Central memory CD8-positive, alpha-beta T cell (primary cell): ENCODE data around the gene ARHGAP29.

Experiments used
- ATAC-seq: fragments of 150-1000 bp; cut with Tn5 transposase; replicated peaks from 2 replicates; pipeline ENCODE4 v1.10.0; 2022; ENCODE audit warnings: mild to moderate bottlenecking, moderate FRiP score, moderate number of reproducible peaks; ENCODE audit not compliant: poor library complexity, severe bottlenecking; ENCODE audit errors: extremely low read depth
- DNase-seq, 2 donors: peaks; one replicate each; pipeline ENCODE4 v3.0.0; 2021; ENCODE audit warnings: low spot score in 2 of 2
- H3K27ac Mint-ChIP-seq: one replicate; pipeline ENCODE4 v1.8.0; 2022; ENCODE audit warnings: low read depth, mild to moderate bottlenecking, moderate library complexity, mixed read lengths
- H3K27me3 Mint-ChIP-seq: one replicate; pipeline ENCODE4 v1.8.0; 2022; ENCODE audit warnings: mixed read lengths
- H3K36me3 Mint-ChIP-seq: one replicate; pipeline ENCODE4 v1.8.0; 2022; ENCODE audit warnings: mild to moderate bottlenecking, moderate library complexity, mixed read lengths; ENCODE audit not compliant: insufficient read depth
- H3K4me1 Mint-ChIP-seq: one replicate; pipeline ENCODE4 v1.8.0; 2022; ENCODE audit warnings: mixed read lengths
- H3K4me3 Mint-ChIP-seq: one replicate; pipeline ENCODE4 v1.8.0; 2022; ENCODE audit warnings: mild to moderate bottlenecking, moderate library complexity, mixed read lengths
- H3K9me3 Mint-ChIP-seq: one replicate; pipeline ENCODE4 v1.8.0; 2022; ENCODE audit warnings: mixed read lengths

Gene ARHGAP29

DNA sequence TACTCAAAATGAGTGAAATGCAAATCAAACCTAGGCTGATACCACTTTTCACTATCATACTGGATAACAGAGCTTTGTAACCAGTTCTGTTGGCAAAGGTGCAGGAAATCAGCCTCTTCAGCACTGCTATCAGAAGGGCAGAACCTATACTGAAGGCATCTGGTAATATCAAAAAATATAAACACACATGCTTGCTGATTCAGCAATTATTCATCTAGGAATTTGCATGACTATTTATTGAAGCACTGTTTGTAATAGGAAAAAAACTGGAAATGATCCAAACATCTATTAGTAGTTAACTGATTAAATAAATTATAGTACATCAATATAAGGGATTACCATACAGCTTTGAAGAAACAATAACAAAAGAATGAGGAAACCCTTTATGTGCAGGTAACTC lies 21.4 kb downstream of the ARHGAP29 start:
- ATAC-seq (no peak), DNase-seq (no peak)
- no peaks in the 10 kb centered on the region for H3K9me3 Mint-ChIP-seq
- no peaks in the 10 kb centered on the region for H3K4me1 Mint-ChIP-seq
- H3K27me3 Mint-ChIP-seq: peaks cover 10% of the 10 kb centered on the region
- H3K4me3 Mint-ChIP-seq: no peak overlapping the region
- H3K27ac Mint-ChIP-seq: no peak overlapping the region
- H3K36me3 Mint-ChIP-seq: no peaks in the 10 kb centered on the region

DNA sequence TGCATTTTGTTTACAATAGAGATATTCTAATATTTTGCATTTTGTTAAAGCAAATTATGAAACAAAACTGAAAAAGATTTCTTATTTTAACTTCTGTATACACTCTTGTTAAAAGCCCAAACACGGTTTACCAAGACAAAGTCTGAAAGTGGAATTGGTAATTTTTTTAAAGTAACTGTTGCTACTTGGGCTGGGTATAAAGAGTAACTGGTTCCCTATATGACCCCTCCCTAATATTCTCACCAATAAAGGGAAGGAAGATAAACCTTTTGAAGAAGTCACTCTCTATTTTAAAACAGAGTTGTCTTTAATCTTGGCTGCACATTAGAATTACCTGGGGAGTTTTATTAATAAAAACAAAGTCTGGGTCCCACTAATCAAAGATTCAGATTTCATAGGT lies 27.4 kb downstream of the ARHGAP29 start:
- Mint-ChIP-seq H3K27ac (no peak overlapping the region), H3K4me3 (no peak overlapping the region), H3K9me3 (no peaks in the 10 kb centered on the region), H3K4me1 (no peaks in the 10 kb centered on the region), H3K36me3 (no peaks in the 10 kb centered on the region), H3K27me3 (peaks cover 14% of the 10 kb centered on the region)
- DNase-seq: no peak
- ATAC-seq: no peak

DNA sequence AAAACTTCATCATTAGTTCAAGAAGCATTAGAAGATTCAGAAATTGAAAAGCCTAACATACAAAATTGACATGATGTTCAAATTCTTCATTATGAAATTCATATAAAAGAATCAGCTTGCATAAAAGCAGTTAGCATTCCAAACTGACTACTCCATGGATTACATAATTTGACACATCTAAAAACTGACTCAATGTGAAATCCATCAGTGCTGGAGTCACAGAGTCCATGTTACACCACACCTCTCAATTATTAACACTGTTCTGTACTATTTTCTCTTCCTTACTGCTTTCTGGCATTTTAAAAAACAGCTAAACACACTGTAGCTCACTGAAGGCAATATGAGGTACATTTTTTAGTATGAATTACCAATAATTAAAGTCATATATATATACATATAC lies 28.0 kb downstream of the ARHGAP29 start:
- no peak overlapping the region for H3K27ac Mint-ChIP-seq
- DNase-seq: no peak
- peaks cover 14% of the 10 kb centered on the region for H3K27me3 Mint-ChIP-seq
- H3K9me3 Mint-ChIP-seq: no peaks in the 10 kb centered on the region
- no peaks in the 10 kb centered on the region for H3K4me1 Mint-ChIP-seq
- ATAC-seq: no peak
- H3K4me3 Mint-ChIP-seq: no peak overlapping the region
- no peaks in the 10 kb centered on the region for H3K36me3 Mint-ChIP-seq

DNA sequence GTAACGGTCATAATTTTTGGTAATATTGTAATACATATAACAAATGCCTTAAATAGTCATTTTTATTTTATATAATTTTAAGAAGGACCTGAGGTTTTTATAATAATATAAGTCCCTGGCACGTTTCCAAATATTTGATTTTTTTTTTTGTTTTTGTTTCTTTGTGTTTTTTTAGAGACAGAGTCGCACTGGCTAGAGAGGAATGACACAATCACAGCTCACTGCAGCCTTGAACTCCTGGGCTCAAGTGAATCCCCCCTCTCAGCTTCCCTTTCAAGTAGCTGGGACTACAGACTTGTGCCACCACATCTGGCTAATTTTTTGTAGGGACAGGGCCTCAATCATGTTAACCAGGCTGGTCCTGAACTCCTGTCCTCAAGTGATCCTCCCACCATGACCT lies 29.7 kb downstream of the ARHGAP29 start:
- no peak for ATAC-seq
- DNase-seq: no peak
- peaks cover 14% of the 10 kb centered on the region for H3K27me3 Mint-ChIP-seq

DNA sequence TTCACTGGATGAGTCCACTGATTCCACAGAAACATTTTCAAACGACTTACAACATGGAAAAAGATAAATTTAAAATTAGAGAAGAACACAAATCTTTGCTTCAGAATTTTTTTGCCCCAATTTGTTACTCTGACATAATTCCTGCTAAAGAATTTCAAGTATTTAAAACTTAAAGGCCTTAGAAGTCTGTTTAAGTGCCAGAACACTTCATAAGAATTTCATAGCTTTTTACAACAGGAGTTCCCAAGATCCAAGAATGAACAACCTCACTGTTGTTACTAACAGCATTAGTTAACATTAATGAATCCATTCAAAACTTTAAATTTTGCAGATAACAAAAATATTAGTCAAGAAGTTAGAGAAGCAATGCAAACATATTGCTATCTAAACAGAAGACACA lies 31.7 kb downstream of the ARHGAP29 start:
- Mint-ChIP-seq H3K36me3 (no peaks in the 10 kb centered on the region), H3K27ac (no peak overlapping the region), H3K27me3 (peaks cover 14% of the 10 kb centered on the region), H3K9me3 (no peaks in the 10 kb centered on the region), H3K4me3 (no peak overlapping the region), H3K4me1 (no peaks in the 10 kb centered on the region)
- no peak for ATAC-seq
- no peak for DNase-seq

More for the DNA sequence above, 29.7 kb downstream of the ARHGAP29 start:
- Mint-ChIP-seq H3K27ac (no peak overlapping the region), H3K4me3 (no peak overlapping the region), H3K9me3 (no peaks in the 10 kb centered on the region), H3K36me3 (no peaks in the 10 kb centered on the region), H3K4me1 (no peaks in the 10 kb centered on the region)

DNA sequence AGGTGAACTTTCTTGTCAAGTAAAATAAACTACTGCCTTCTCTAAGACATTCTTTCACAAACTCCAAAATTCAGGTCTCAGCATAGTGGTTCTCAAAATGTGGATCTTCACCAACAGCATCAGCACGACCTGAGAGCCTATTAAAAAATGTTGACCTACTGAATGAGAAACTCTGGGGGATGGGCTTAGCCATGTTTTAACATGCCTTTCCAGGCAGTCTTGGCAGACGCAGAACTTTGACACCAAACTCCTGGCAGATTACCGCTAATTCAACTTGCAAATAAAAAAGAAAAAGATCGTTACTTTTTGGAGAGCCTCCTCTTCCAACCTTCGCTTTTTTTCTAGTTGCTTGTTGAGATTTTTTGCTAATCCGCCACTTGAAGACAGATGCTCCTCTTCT lies 35.1 kb downstream of the ARHGAP29 start:
- no peak for ATAC-seq

DNA sequence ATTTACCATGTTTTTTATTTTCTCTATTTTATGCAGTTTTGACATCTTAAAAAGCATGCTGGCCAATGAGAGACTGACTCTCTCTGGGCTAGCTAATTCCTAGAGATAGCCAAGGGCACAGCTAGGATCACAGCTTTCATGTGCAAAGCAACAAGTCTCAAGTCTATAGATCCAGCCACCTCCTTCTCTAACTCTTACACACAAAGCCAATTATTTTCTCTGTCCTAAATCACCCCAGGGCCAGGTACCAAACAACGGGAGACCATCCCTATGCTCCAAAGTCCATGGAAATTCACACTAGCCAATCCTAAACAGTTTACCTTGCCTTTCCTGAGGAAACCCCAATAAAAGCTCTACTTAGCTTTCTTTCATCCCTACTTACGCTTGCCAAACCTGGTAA lies 38.0 kb downstream of the ARHGAP29 start:
- H3K36me3 Mint-ChIP-seq: no peaks in the 10 kb centered on the region
- ATAC-seq (no peak), DNase-seq (no peak)
- H3K9me3 Mint-ChIP-seq: no peaks in the 10 kb centered on the region
- H3K4me3 Mint-ChIP-seq: no peak overlapping the region
- H3K4me1 Mint-ChIP-seq: no peaks in the 10 kb centered on the region
- peaks cover 29% of the 10 kb centered on the region for H3K27me3 Mint-ChIP-seq
- H3K27ac Mint-ChIP-seq: no peak overlapping the region

More for the DNA sequence above, 35.1 kb downstream of the ARHGAP29 start:
- H3K4me3 Mint-ChIP-seq: no peak overlapping the region
- H3K9me3 Mint-ChIP-seq: no peaks in the 10 kb centered on the region
- H3K27me3 Mint-ChIP-seq: peaks cover 22% of the 10 kb centered on the region
- no peaks in the 10 kb centered on the region for H3K4me1 Mint-ChIP-seq
- H3K36me3 Mint-ChIP-seq: no peaks in the 10 kb centered on the region
- DNase-seq: no peak
- H3K27ac Mint-ChIP-seq: no peak overlapping the region

DNA sequence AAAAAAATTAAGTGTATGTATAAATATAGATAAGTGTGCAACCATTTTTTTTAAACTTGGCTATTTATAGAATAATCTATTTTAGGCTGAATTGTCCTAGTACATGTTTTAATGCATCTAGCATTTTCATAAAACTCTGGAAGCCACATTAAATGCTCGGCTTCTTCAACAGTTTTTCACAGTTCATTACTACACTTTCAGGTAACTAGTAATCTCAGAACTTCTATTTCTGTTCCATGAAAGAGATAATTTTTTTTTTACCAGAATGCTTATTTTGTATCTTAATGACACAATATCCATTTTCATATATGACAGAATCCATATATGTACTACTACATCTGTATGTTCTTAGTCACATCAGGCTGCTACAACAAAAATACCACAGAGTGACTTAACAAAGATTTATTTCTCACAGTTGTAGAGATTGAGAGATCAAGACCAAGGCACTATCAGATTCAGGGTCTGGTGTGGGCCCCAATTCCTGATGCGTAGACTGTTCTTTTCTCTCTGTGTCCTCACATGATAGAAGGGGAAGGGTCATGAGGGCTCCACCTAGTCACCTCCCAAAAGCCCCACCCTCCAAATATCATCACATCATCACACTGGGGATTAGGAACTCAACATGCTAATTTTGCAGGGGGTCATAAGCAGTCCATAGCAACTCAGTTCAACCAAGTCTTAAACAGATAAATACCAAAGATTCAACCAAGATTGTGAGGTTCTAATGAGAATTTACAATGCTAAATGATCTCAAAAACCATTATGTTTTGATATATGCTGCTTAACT lies 43.1 kb downstream of the ARHGAP29 start:
- H3K4me3 Mint-ChIP-seq: no peak overlapping the region
- no peaks in the 10 kb centered on the region for H3K9me3 Mint-ChIP-seq
- H3K4me1 Mint-ChIP-seq: no peaks in the 10 kb centered on the region
- H3K36me3 Mint-ChIP-seq: no peaks in the 10 kb centered on the region
- peaks cover 50% of the 10 kb centered on the region for H3K27me3 Mint-ChIP-seq
- DNase-seq: no peak
- no peak overlapping the region for H3K27ac Mint-ChIP-seq
- no peak for ATAC-seq

DNA sequence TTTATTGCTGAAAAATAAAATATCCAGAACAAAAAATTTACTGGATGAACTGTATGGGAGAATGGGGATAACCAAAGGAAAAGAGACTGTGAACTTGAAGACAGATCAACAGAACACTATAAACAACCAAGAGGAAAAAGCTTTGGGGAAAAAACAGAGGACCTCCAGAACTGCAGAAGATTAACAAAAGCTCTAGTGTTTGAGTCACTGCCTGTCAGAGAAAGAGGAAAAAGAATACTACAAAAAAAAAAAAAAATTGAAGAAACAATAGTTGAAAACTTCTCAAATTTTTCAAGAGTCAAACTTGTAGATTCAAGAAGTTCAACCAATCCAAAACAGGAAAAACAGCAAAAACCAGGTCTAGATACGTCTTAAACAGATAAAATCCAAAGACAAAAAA lies 44.3 kb downstream of the ARHGAP29 start:
- H3K9me3 Mint-ChIP-seq: no peaks in the 10 kb centered on the region
- peaks cover 50% of the 10 kb centered on the region for H3K27me3 Mint-ChIP-seq
- ATAC-seq: no peak
- H3K4me1 Mint-ChIP-seq: no peaks in the 10 kb centered on the region
- H3K36me3 Mint-ChIP-seq: no peaks in the 10 kb centered on the region
- no peak overlapping the region for H3K27ac Mint-ChIP-seq
- H3K4me3 Mint-ChIP-seq: no peak overlapping the region
- no peak for DNase-seq

DNA sequence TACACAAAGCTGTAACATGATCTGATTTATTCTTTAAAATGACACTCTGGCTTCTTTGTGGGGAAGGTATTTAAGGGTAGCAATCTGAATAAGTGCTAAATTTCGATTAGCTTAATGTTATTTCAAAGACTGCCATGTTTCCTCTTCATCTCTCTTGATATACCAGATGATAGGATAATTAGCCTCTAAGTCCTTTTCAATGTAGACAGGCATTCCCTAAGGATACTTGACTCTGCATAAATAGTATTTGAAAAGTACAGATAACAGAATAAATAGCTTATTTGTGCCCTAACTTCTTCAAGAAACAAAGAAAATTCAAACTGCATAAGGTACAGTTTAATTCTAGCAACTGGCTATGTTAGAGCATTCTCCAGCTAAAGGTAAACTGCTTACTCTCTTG lies 46.2 kb downstream of the ARHGAP29 start:
- H3K27ac Mint-ChIP-seq: no peak overlapping the region
- peaks cover 41% of the 10 kb centered on the region for H3K27me3 Mint-ChIP-seq
- no peaks in the 10 kb centered on the region for H3K36me3 Mint-ChIP-seq
- no peak for DNase-seq
- no peak overlapping the region for H3K4me3 Mint-ChIP-seq
- H3K9me3 Mint-ChIP-seq: no peaks in the 10 kb centered on the region
- H3K4me1 Mint-ChIP-seq: no peaks in the 10 kb centered on the region
- no peak for ATAC-seq

DNA sequence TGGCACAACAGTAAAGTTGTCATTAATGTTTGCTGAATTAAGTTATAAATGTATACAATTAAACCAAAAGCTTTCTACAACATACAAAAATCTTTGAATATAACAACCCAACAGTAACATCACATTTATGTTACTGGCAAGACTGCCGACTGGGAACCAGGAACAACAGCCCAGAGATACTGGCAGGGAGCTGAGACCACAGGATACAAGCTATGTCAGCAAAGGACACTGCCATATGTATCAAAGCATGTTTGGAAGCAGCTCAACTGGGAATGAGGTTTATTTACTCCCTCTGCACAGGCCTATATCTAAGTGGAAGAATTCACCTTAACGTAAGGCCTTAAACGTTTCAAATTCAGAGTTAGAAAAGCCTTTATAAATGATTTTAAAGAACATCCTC lies 50.4 kb downstream of the ARHGAP29 start:
- H3K9me3 Mint-ChIP-seq: no peaks in the 10 kb centered on the region
- no peaks in the 10 kb centered on the region for H3K36me3 Mint-ChIP-seq
- DNase-seq (no peak), ATAC-seq (no peak)
- no peak overlapping the region for H3K27ac Mint-ChIP-seq
- no peak overlapping the region for H3K4me3 Mint-ChIP-seq
- H3K4me1 Mint-ChIP-seq: no peaks in the 10 kb centered on the region
- peaks cover 45% of the 10 kb centered on the region for H3K27me3 Mint-ChIP-seq

DNA sequence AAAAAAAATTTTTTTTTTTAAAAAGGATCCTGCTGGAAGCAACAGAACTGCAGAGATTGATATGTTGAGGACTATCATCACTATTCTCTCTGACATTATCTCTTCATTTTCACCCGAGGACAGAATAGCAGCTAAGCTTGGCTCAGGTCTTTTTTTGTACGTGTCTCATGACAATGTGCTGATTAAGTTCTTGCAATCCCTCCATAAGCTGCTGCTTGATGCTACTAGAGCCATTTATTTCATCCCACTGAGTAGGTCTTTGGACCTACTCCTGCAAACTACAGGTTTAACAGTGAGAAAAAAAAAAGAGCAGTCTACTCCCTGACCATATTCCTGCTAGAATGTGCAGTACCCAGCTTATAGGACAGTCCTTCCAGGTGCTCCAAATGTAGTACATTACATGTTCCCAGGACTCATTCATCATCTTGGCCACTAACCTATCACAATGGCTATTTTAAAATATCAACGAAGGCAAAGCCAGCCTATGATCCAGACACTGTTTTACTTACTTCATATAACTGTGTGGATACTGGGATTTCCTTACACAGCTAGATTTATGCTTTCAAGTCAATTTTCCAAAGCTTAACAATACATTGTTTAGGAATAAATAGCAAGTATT lies 54.1 kb downstream of the ARHGAP29 start:
- Mint-ChIP-seq H3K4me1 (no peaks in the 10 kb centered on the region), H3K9me3 (peaks cover 4% of the 10 kb centered on the region), H3K36me3 (no peaks in the 10 kb centered on the region), H3K27ac (no peak overlapping the region), H3K4me3 (no peak overlapping the region), H3K27me3 (peaks cover 60% of the 10 kb centered on the region)
- ATAC-seq (no peak), DNase-seq (no peak)

DNA sequence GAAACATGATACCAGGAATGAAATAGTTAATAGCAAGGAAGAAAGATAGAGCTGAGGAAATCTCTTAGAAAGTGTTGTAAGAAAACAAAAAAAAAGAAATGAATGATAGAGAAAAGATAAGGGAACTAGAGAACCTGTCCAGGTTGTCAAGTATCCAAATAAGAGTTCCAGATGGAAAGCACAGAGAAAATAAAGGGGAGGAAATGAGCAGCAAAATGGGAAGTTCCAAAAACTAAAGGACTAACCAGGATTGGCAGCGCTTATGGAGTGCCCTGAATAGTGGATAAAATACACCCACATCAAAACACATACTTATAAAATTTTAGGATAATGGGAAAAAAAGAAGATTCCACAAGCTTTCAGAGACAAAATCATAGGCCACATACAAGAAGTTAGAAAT lies 55.2 kb downstream of the ARHGAP29 start:
- peaks cover 4% of the 10 kb centered on the region for H3K9me3 Mint-ChIP-seq

More for the DNA sequence above, 55.2 kb downstream of the ARHGAP29 start:
- H3K4me3 Mint-ChIP-seq: no peak overlapping the region
- no peak for DNase-seq
- H3K27ac Mint-ChIP-seq: no peak overlapping the region
- no peak for ATAC-seq
- H3K36me3 Mint-ChIP-seq: no peaks in the 10 kb centered on the region
- H3K27me3 Mint-ChIP-seq: peaks cover 58% of the 10 kb centered on the region
- H3K4me1 Mint-ChIP-seq: no peaks in the 10 kb centered on the region
